NT2/D1 (cell line): Measurements from ENCODE around the gene FILIP1L.

Source experiments
- DNase-seq: peaks from one replicate; pipeline ENCODE4 v3.0.0-alpha.2; 2011; ENCODE audit warnings: low read depth, low spot score
- H3K27me3 ChIP-seq: 2 replicates; pipeline ENCODE4 v1.6.0; 2011; ENCODE audit warnings: mild to moderate bottlenecking; ENCODE audit not compliant: insufficient read length, insufficient read depth
- H3K36me3 ChIP-seq: 2 replicates; pipeline ENCODE4 v1.6.1; 2011; ENCODE audit warnings: mild to moderate bottlenecking, low read length, mixed read lengths; ENCODE audit not compliant: insufficient read depth, insufficient read length
- H3K4me1 ChIP-seq: 2 replicates; pipeline ENCODE4 v1.5.1; 2011; ENCODE audit not compliant: insufficient read depth, insufficient read length
- H3K4me3 ChIP-seq: 2 replicates; pipeline ENCODE4 v1.5.1; 2011; ENCODE audit warnings: low read depth; ENCODE audit not compliant: insufficient read length
- H3K9ac ChIP-seq: 2 replicates; pipeline ENCODE4 v1.6.0; 2011; ENCODE audit warnings: low read depth; ENCODE audit not compliant: insufficient read length
- H3K9me3 ChIP-seq: 2 replicates; pipeline ENCODE4 v1.5.1; 2011; ENCODE audit warnings: mild to moderate bottlenecking, low read length; ENCODE audit not compliant: insufficient read depth
- SUZ12 ChIP-seq: IDR thresholded peaks from 2 replicates; pipeline ENCODE4 v1.6.1; 2011; ENCODE audit not compliant: insufficient read length, insufficient read depth; ENCODE audit errors: extremely low read depth
- YY1 ChIP-seq: IDR thresholded peaks from 2 replicates; pipeline ENCODE4 v1.6.1; 2011; ENCODE audit not compliant: insufficient read length, insufficient read depth
- ZNF274 ChIP-seq: IDR thresholded peaks from 2 replicates; pipeline ENCODE4 v1.6.1; 2011; ENCODE audit warnings: mild to moderate bottlenecking, low read depth, low read length

The FILIP1L gene

DNA sequence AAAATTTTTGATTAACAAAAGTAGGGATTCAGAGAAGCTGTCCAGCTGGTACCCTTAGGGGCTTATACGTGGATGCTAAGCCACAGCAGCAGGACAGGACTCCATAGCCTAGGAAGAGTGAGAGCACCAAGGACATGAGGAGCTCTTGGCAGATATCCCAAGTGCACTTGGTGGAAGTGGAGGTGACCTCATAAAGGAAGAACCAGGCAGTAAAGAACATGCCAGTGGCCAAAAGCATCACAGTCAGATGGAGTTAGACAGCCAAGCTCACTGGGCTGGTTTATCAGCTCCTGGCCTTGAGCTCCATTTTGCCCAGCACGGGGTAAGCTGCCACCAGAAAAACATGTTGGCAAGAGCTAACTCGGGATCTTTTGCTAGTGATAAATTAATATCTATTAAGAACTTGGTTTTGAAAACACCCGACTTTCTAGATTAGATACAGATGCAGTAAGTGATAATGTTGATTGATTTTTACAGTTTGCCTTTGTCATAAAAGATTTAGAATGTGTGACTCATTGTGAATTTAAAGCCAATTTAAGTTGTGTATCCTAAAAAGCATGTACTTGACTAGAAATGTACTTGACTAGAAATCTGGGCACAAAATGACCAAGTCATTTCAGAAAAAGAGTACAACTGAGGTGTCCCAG lies 188.6 kb downstream of the FILIP1L start:
- no peak for DNase-seq
- H3K36me3 ChIP-seq = no peaks in the 10 kb centered on the region
- H3K9ac ChIP-seq = no peak overlapping the region
- no peaks in the 10 kb centered on the region for H3K27me3 ChIP-seq
- TF ChIP-seq ZNF274 = no peak
- no peak for TF ChIP-seq YY1
- no peak for TF ChIP-seq SUZ12
- H3K9me3 ChIP-seq = no peaks in the 10 kb centered on the region
- H3K4me3 ChIP-seq = no peak overlapping the region
- H3K4me1 ChIP-seq = peaks cover 2% of the 10 kb centered on the region

DNA sequence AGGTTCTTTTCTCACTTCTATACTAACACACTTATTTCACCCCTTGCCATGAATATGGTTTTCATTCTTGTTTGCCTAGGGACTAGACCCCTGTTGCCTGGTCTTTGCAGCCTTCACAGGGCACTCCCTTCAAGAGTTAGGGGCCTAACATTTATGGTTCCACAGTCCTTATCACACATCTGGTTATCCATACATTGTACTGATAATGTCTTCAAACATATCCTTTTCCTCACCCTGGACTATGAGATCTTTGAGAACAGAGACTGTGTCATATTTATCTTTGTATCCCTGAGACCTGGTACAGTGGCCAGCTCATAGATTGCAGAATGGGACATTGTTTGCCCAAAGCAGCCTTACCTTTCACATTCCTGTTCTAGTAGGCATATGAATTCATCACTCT lies 190.4 kb downstream of the FILIP1L start:
- no peak for DNase-seq
- TF ChIP-seq SUZ12 (no peak), ZNF274 (no peak), YY1 (no peak)
- Histone ChIP-seq H3K4me3 (no peak overlapping the region), H3K27me3 (no peaks in the 10 kb centered on the region), H3K4me1 (peaks cover 2% of the 10 kb centered on the region), H3K9ac (no peak overlapping the region), H3K36me3 (no peaks in the 10 kb centered on the region), H3K9me3 (no peaks in the 10 kb centered on the region)

DNA sequence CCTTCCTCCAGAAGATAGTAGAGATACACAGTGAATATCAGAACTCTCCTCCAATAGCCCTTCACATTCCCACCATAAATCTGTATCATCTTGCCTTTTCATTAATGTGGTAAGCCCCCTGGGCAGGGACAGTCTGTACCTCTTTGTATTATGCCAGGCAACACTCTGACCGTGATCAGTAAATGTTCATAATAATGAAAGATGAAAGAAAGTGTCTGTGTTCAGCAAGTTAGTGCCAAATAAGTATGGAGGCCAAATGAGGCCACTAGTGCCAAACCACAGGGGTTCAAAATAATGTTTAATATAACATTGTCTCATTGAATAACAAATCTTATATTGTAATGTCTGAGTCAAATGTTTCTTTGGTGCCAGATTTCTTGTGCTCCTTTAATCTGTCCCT lies 192.3 kb downstream of the FILIP1L start:
- Histone ChIP-seq H3K9me3 (no peaks in the 10 kb centered on the region), H3K4me1 (peaks cover 2% of the 10 kb centered on the region), H3K9ac (no peak overlapping the region), H3K4me3 (no peak overlapping the region), H3K36me3 (no peaks in the 10 kb centered on the region), H3K27me3 (no peaks in the 10 kb centered on the region)
- no peak for DNase-seq
- no peak for TF ChIP-seq SUZ12
- no peak for TF ChIP-seq ZNF274
- TF ChIP-seq YY1 = no peak

DNA sequence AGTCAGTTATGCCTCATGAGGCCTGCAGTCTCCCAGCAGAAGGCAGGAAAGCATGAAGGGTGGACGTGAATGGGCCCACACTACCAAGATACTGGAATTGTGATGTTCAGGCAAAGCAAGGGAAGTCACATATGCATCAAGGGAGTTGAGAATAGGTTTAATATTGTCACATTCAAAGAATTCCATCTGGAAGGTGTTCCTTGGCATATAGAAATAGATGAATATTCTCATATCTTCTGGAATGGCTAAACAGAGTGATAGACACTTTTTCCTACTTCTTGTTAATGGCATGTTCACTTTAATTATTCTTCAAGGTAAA lies 193.0 kb downstream of the FILIP1L start:
- no peak overlapping the region for H3K4me3 ChIP-seq
- no peak overlapping the region for H3K9ac ChIP-seq
- H3K9me3 ChIP-seq = no peaks in the 10 kb centered on the region
- no peak for DNase-seq
- no peaks in the 10 kb centered on the region for H3K4me1 ChIP-seq
- TF ChIP-seq YY1 (no peak), SUZ12 (no peak), ZNF274 (no peak)
- H3K27me3 ChIP-seq = no peaks in the 10 kb centered on the region
- H3K36me3 ChIP-seq = no peaks in the 10 kb centered on the region

DNA sequence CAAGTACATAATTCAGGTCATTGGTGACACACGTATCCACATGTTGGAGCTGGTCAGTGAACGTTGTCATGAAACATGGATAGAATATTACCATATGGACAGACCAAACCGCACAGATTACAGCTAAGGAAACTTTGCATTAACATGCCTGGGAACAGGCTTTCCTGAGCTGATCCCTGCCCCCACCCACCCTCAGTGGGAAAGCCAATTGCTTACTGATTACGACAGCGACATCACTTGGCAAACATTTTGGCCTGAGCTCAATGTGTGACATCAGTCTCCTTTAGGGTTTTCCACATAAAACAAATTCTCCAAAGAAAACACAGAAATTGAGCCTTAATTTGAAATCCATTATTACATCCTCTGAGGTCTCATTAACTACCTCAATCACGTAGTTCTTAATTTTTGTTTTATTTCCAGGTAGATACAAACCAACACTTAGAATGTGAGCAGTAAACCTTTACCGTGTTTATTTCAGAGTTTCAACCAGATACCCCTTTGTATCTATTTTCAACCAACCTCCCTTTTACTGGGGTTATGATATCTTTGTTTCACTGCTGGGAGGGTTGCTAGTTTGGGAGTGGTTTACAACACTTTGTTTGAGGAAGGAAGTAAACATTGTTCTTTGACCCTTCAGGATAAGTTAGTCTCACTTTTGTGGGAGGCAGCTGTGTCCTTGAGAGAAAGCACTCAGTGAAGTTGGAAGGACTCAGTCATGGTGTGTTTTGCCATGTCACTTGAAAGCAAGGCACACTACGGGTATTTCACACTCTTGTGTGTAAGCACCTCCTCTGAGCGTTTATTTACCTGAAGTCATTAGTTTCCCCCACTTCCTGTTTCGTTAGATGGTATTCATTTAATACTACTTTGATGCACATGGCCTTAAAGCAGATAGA lies 193.6 kb downstream of the FILIP1L start:
- DNase-seq = peak; percentile 30

DNA sequence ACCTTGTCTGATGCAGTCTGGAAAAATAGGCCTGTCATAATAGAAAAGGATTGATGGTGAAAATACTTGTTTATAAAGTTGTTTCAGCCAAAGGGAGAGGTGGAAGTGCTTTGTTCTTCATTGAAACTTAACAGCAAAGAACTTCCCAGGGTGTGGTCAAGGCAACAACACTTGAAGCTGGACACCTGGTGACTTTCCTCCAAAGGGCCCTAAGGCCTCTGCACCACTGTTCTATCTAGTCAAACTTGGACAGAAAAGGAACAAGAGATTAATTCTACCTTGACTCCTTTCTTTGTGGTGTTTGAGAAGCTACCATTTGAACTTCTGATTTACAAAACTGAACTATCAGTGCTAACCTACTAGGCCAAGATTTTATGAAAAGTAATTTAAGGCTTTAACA lies 194.6 kb downstream of the FILIP1L start:
- H3K9ac ChIP-seq = no peak overlapping the region
- H3K4me1 ChIP-seq = no peaks in the 10 kb centered on the region
- no peak for TF ChIP-seq ZNF274
- no peak for TF ChIP-seq SUZ12
- TF ChIP-seq YY1 = no peak

More for the DNA sequence above, 193.6 kb downstream of the FILIP1L start:
- no peak overlapping the region for H3K4me3 ChIP-seq
- no peaks in the 10 kb centered on the region for H3K4me1 ChIP-seq
- TF ChIP-seq YY1 = no peak
- no peak for TF ChIP-seq SUZ12
- TF ChIP-seq ZNF274 = no peak
- H3K9ac ChIP-seq = no peak overlapping the region
- no peaks in the 10 kb centered on the region for H3K27me3 ChIP-seq
- H3K36me3 ChIP-seq = no peaks in the 10 kb centered on the region
- no peaks in the 10 kb centered on the region for H3K9me3 ChIP-seq

DNA sequence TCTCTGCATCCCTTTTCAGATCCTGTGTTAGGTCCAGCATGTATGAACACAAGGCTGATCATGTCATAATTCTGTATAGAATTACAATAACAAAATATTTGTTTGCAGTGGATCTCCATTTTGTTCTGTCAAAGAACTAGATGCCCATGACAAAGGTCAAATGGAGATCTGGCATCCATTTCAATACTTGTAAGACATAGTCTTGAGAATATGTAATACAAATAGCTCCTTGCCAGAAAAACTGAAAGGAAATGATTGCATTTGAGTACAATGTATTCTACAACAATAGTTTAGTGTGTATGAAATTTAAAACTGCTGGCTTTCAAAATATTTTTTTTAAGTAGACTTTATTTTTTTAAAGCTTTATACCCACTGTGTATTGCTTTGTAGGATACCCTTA lies 195.6 kb downstream of the FILIP1L start:
- Histone ChIP-seq H3K27me3 (no peaks in the 10 kb centered on the region), H3K4me3 (no peak overlapping the region), H3K9ac (no peak overlapping the region), H3K9me3 (no peaks in the 10 kb centered on the region), H3K36me3 (no peaks in the 10 kb centered on the region), H3K4me1 (no peaks in the 10 kb centered on the region)
- DNase-seq = no peak
- TF ChIP-seq SUZ12 (no peak), ZNF274 (no peak), YY1 (no peak)

More for the DNA sequence above, 194.6 kb downstream of the FILIP1L start:
- H3K36me3 ChIP-seq = no peaks in the 10 kb centered on the region
- H3K4me3 ChIP-seq = no peak overlapping the region
- no peaks in the 10 kb centered on the region for H3K27me3 ChIP-seq
- DNase-seq = no peak
- no peaks in the 10 kb centered on the region for H3K9me3 ChIP-seq
